WTC11 (cell line): ENCODE measurements around the gene SLC46A2. TPM values are rescaled to one million over a fixed set of nuclear protein-coding genes. Genes with fewer than 3 reads are reported as not detected.

Source experiments
- ATAC-seq: fragments of 200-7000 bp; cut with Tn5 transposase; 2 replicates; pipeline ENCODE4 v1.10.0; 2021; ENCODE audit warnings: mild to moderate bottlenecking, moderate library complexity
- CTCF ChIA-PET: fragments of 300-600 bp; sonication (Branson Sonifier 250); formaldehyde crosslinking; loops from one replicate; lab custom pipeline; 2021; ENCODE audit warnings: antibody characterized with exemption; lab: Charles Lee
- POLR2A ChIA-PET: fragments of 350-600 bp; sonication (Branson Sonifier 250); formaldehyde crosslinking; loops from one replicate; lab custom pipeline; 2021; ENCODE audit warnings: antibody characterized with exemption; lab: Charles Lee
- DNase-seq: peaks from one replicate; pipeline ENCODE4 v3.0.0; 2021; ENCODE audit warnings: low spot score
- H3K27ac Mint-ChIP-seq: 2 replicates; pipeline ENCODE4 v1.8.0; 2021; ENCODE audit warnings: mixed read lengths
- H3K27me3 Mint-ChIP-seq: 2 replicates; pipeline ENCODE4 v1.8.0; 2021; ENCODE audit warnings: low read depth, mild to moderate bottlenecking, moderate library complexity, mixed read lengths
- H3K36me3 Mint-ChIP-seq: 2 replicates; pipeline ENCODE4 v1.8.0; 2021; ENCODE audit warnings: mixed read lengths
- H3K4me1 Mint-ChIP-seq: 2 replicates; pipeline ENCODE4 v1.8.0; 2022; ENCODE audit warnings: mixed read lengths
- H3K4me3 Mint-ChIP-seq: 2 replicates; pipeline ENCODE4 v1.8.0; 2021; ENCODE audit warnings: mild to moderate bottlenecking, moderate library complexity, mixed read lengths
- H3K9me3 Mint-ChIP-seq: 2 replicates; pipeline ENCODE4 v1.8.0; 2021; ENCODE audit warnings: mixed read lengths
- CREB1 ChIP-seq: sonication (generic); formaldehyde crosslinking; IDR thresholded peaks from 2 replicates; pipeline ENCODE4 v1.8.0; 2023; ENCODE audit warnings: mild to moderate bottlenecking, missing genetic modification reagents
- CREM ChIP-seq: sonication (generic); formaldehyde crosslinking; IDR thresholded peaks from 2 replicates; pipeline ENCODE4 v1.8.1; 2022; ENCODE audit warnings: mild to moderate bottlenecking, missing genetic modification reagents, moderate library complexity
- E2F5 ChIP-seq: sonication (generic); formaldehyde crosslinking; IDR thresholded peaks from 2 replicates; pipeline ENCODE4 v1.8.1; 2022; ENCODE audit warnings: mild to moderate bottlenecking, moderate library complexity, missing genetic modification reagents
- ELF4 ChIP-seq: sonication (generic); formaldehyde crosslinking; IDR thresholded peaks from 2 replicates; pipeline ENCODE4 v1.8.1; 2022; ENCODE audit warnings: low read depth, mild to moderate bottlenecking, moderate library complexity, missing genetic modification reagents
- EMX1 ChIP-seq: fragments of 250-450 bp; sonication (Bioruptor Pico); IDR thresholded peaks from 2 replicates; pipeline ENCODE4 v1.8.0; 2021; ENCODE audit warnings: mild to moderate bottlenecking
- FOXJ3 ChIP-seq: sonication (generic); formaldehyde crosslinking; IDR thresholded peaks from 2 replicates; pipeline ENCODE4 v1.9.0; 2021; ENCODE audit warnings: missing genetic modification reagents, mild to moderate bottlenecking, borderline replicate concordance
- FOXK1 ChIP-seq: sonication (generic); formaldehyde crosslinking; IDR thresholded peaks from 2 replicates; pipeline ENCODE4 v1.8.0; 2022; ENCODE audit warnings: mild to moderate bottlenecking, moderate library complexity, missing genetic modification reagents
- GABPB1 ChIP-seq: sonication (generic); formaldehyde crosslinking; IDR thresholded peaks from 2 replicates; pipeline ENCODE4 v1.8.1; 2023; ENCODE audit warnings: mild to moderate bottlenecking, missing genetic modification reagents
- GRHL2 ChIP-seq: fragments of 250-450 bp; sonication (Bioruptor Pico); IDR thresholded peaks from 2 replicates; pipeline ENCODE4 v1.8.0; 2022; ENCODE audit warnings: mild to moderate bottlenecking, moderate library complexity; ENCODE audit not compliant: insufficient replicate concordance, severe bottlenecking
- GTF2I ChIP-seq: fragments of 250-450 bp; sonication (Bioruptor Pico); conservative IDR thresholded peaks from 2 replicates; pipeline ENCODE4 v1.4.0; 2021; ENCODE audit warnings: mild to moderate bottlenecking
- HMGA2 ChIP-seq: fragments of 250-450 bp; sonication (Bioruptor Pico); IDR thresholded peaks from 2 replicates; pipeline ENCODE4 v1.4.0; 2021; ENCODE audit warnings: mild to moderate bottlenecking, moderate library complexity
- IRF2 ChIP-seq: sonication (generic); formaldehyde crosslinking; IDR thresholded peaks from 2 replicates; pipeline ENCODE4 v1.8.0; 2022; ENCODE audit warnings: low read depth, missing genetic modification reagents, borderline replicate concordance
- JUN ChIP-seq: sonication (generic); formaldehyde crosslinking; IDR thresholded peaks from 2 replicates; pipeline ENCODE4 v1.8.0; 2023; ENCODE audit warnings: mild to moderate bottlenecking, missing genetic modification reagents
- MXD4 ChIP-seq: fragments of 250-450 bp; sonication (Bioruptor Pico); IDR thresholded peaks from 2 replicates; pipeline ENCODE4 v1.8.0; 2021; ENCODE audit warnings: mild to moderate bottlenecking, moderate library complexity, borderline replicate concordance
- NFYB ChIP-seq: sonication (generic); formaldehyde crosslinking; conservative IDR thresholded peaks from 2 replicates; pipeline ENCODE4 v1.8.0; 2022; ENCODE audit warnings: low read depth, missing genetic modification reagents
- SMAD3 ChIP-seq: sonication (generic); formaldehyde crosslinking; IDR thresholded peaks from 2 replicates; pipeline ENCODE4 v1.8.0; 2022; ENCODE audit warnings: missing genetic modification reagents, mild to moderate bottlenecking, borderline replicate concordance
- ZBTB21 ChIP-seq: sonication (generic); formaldehyde crosslinking; IDR thresholded peaks from 2 replicates; pipeline ENCODE4 v1.8.1; 2023; ENCODE audit warnings: mild to moderate bottlenecking, missing genetic modification reagents, borderline replicate concordance
- ZNF121 ChIP-seq: sonication (generic); formaldehyde crosslinking; IDR thresholded peaks from 2 replicates; pipeline ENCODE4 v1.8.0; 2023; ENCODE audit warnings: missing genetic modification reagents
- ZNF232 ChIP-seq: sonication (generic); formaldehyde crosslinking; IDR thresholded peaks from 2 replicates; pipeline ENCODE4 v1.8.0; 2022; ENCODE audit warnings: mild to moderate bottlenecking, missing genetic modification reagents
- ZNF317 ChIP-seq: sonication (generic); formaldehyde crosslinking; IDR thresholded peaks from 2 replicates; pipeline ENCODE4 v1.8.1; 2023; ENCODE audit warnings: low read depth, mild to moderate bottlenecking, moderate library complexity, missing genetic modification reagents, borderline replicate concordance
- ZNF396 ChIP-seq: fragments of 250-450 bp; sonication (Bioruptor Pico); IDR thresholded peaks from 2 replicates; pipeline ENCODE4 v1.8.0; 2021; ENCODE audit warnings: mild to moderate bottlenecking, moderate library complexity, borderline replicate concordance
- ZSCAN18 ChIP-seq: fragments of 250-450 bp; sonication (Bioruptor Pico); IDR thresholded peaks from 2 replicates; pipeline ENCODE4 v2.1.2; 2022; ENCODE audit warnings: mild to moderate bottlenecking, moderate library complexity
- total RNA-seq: library from RNA; stranded (reverse); gene quantifications from 3 replicates; pipeline ENCODE4 v1.2.3, GENCODE V29; 2021
- TF ChIP-seq, protein P1 (sequence below): sonication (generic); formaldehyde crosslinking; IDR thresholded peaks from 2 replicates; pipeline ENCODE4 v1.8.1; 2023; ENCODE audit warnings: mild to moderate bottlenecking, missing genetic modification reagents
- TF ChIP-seq, protein P2 (sequence below): fragments of 250-450 bp; sonication (Bioruptor Pico); IDR thresholded peaks from 2 replicates; pipeline ENCODE4 v1.9.0; 2021; ENCODE audit warnings: mild to moderate bottlenecking
- TF ChIP-seq, protein P3 (sequence below): fragments of 250-450 bp; sonication (Bioruptor Pico); IDR thresholded peaks from 2 replicates; pipeline ENCODE4 v1.9.0; 2021; ENCODE audit warnings: mild to moderate bottlenecking
- TF ChIP-seq, protein P4 (sequence below): sonication (generic); formaldehyde crosslinking; IDR thresholded peaks from 2 replicates; pipeline ENCODE4 v1.8.1; 2023; ENCODE audit warnings: mild to moderate bottlenecking, missing genetic modification reagents, borderline replicate concordance

Gene SLC46A2
- total RNA-seq, 1 experiment from 2014 or later, result not detected

GRCh38 chr9:112861638-112862555, 28.8 kb downstream of the SLC46A2 start:
- POLR2A ChIA-PET, result no interaction called here

GRCh38 chr9:112861155-112861554, 29.5 kb downstream of the SLC46A2 start:
- ATAC-seq, result no peak
- Mint-ChIP-seq H3K36me3 (peaks cover 18% of the 10 kb centered on the region), H3K4me1 (0 out of 2 replicates have a peak, but pooled peaks cover 2% of the 10 kb centered on the region), H3K27me3 (no peaks in the 10 kb centered on the region), H3K4me3 (no peak overlapping the region), H3K9me3 (peaks cover 10% of the 10 kb centered on the region; the same call in 1 of the 2 replicates), H3K27ac (no peak overlapping the region)
- POLR2A ChIA-PET, result no interaction called here
- DNase-seq, result no peak
- CTCF ChIA-PET, result interaction anchor here (1.0 to 1.1 kb wide), 2 partner anchors 26 to 42 kb away, joined by 3 to 4 read pairs; no protein-coding TSS in a partner anchor
- TF ChIP-seq FOXJ3 (no peak), IRF2 (CRISPR knock-in tag) (no peak), FOXK1 (CRISPR knock-in tag) (no peak), ELF4 (CRISPR knock-in tag) (no peak), E2F5 (CRISPR knock-in tag) (no peak), CREM (no peak), ZNF121 (no peak), HMGA2 (CRISPR knock-in tag) (no peak), SMAD3 (CRISPR knock-in tag) (no peak), ZNF317 (no peak), ZNF396 (CRISPR knock-in tag) (no peak)
- TF ChIP-seq, protein P1, sequence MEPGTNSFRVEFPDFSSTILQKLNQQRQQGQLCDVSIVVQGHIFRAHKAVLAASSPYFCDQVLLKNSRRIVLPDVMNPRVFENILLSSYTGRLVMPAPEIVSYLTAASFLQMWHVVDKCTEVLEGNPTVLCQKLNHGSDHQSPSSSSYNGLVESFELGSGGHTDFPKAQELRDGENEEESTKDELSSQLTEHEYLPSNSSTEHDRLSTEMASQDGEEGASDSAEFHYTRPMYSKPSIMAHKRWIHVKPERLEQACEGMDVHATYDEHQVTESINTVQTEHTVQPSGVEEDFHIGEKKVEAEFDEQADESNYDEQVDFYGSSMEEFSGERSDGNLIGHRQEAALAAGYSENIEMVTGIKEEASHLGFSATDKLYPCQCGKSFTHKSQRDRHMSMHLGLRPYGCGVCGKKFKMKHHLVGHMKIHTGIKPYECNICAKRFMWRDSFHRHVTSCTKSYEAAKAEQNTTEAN (CRISPR knock-in tag), result no peak
- TF ChIP-seq, protein P2, sequence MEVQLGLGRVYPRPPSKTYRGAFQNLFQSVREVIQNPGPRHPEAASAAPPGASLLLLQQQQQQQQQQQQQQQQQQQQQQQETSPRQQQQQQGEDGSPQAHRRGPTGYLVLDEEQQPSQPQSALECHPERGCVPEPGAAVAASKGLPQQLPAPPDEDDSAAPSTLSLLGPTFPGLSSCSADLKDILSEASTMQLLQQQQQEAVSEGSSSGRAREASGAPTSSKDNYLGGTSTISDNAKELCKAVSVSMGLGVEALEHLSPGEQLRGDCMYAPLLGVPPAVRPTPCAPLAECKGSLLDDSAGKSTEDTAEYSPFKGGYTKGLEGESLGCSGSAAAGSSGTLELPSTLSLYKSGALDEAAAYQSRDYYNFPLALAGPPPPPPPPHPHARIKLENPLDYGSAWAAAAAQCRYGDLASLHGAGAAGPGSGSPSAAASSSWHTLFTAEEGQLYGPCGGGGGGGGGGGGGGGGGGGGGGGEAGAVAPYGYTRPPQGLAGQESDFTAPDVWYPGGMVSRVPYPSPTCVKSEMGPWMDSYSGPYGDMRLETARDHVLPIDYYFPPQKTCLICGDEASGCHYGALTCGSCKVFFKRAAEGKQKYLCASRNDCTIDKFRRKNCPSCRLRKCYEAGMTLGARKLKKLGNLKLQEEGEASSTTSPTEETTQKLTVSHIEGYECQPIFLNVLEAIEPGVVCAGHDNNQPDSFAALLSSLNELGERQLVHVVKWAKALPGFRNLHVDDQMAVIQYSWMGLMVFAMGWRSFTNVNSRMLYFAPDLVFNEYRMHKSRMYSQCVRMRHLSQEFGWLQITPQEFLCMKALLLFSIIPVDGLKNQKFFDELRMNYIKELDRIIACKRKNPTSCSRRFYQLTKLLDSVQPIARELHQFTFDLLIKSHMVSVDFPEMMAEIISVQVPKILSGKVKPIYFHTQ (CRISPR knock-in tag), result no peak

More at GRCh38 chr9:112861638-112862555, 28.8 kb downstream of the SLC46A2 start:
- no peak for DNase-seq
- CTCF ChIA-PET, result interaction anchor here (1.0 to 1.1 kb wide), 2 partner anchors 25 to 41 kb away, joined by 3 to 4 read pairs; no protein-coding TSS in a partner anchor
- Mint-ChIP-seq H3K36me3 (peaks cover 18% of the 10 kb centered on the region), H3K27me3 (no peaks in the 10 kb centered on the region), H3K9me3 (peaks cover 10% of the 10 kb centered on the region; the same call in 1 of the 2 replicates), H3K4me1 (0 out of 2 replicates have a peak, but pooled peaks cover 2% of the 10 kb centered on the region), H3K4me3 (no peak overlapping the region), H3K27ac (peak overlapping the region; percentile 18; the same call in 1 of the 2 replicates)
- ATAC-seq, result no peak
- TF ChIP-seq GRHL2 (CRISPR knock-in tag) (no peak), GTF2I (CRISPR knock-in tag) (no peak), GABPB1 (CRISPR knock-in tag) (no peak), ZBTB21 (CRISPR knock-in tag) (no peak), EMX1 (CRISPR knock-in tag) (no peak), ZNF232 (CRISPR knock-in tag) (no peak), JUN (CRISPR knock-in tag) (no peak), NFYB (CRISPR knock-in tag) (no peak), MXD4 (CRISPR knock-in tag) (no peak), ZSCAN18 (CRISPR knock-in tag) (no peak), CREB1 (no peak)
- TF ChIP-seq, protein P3, sequence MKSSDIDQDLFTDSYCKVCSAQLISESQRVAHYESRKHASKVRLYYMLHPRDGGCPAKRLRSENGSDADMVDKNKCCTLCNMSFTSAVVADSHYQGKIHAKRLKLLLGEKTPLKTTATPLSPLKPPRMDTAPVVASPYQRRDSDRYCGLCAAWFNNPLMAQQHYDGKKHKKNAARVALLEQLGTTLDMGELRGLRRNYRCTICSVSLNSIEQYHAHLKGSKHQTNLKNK (CRISPR knock-in tag), result no peak
- TF ChIP-seq, protein P4, sequence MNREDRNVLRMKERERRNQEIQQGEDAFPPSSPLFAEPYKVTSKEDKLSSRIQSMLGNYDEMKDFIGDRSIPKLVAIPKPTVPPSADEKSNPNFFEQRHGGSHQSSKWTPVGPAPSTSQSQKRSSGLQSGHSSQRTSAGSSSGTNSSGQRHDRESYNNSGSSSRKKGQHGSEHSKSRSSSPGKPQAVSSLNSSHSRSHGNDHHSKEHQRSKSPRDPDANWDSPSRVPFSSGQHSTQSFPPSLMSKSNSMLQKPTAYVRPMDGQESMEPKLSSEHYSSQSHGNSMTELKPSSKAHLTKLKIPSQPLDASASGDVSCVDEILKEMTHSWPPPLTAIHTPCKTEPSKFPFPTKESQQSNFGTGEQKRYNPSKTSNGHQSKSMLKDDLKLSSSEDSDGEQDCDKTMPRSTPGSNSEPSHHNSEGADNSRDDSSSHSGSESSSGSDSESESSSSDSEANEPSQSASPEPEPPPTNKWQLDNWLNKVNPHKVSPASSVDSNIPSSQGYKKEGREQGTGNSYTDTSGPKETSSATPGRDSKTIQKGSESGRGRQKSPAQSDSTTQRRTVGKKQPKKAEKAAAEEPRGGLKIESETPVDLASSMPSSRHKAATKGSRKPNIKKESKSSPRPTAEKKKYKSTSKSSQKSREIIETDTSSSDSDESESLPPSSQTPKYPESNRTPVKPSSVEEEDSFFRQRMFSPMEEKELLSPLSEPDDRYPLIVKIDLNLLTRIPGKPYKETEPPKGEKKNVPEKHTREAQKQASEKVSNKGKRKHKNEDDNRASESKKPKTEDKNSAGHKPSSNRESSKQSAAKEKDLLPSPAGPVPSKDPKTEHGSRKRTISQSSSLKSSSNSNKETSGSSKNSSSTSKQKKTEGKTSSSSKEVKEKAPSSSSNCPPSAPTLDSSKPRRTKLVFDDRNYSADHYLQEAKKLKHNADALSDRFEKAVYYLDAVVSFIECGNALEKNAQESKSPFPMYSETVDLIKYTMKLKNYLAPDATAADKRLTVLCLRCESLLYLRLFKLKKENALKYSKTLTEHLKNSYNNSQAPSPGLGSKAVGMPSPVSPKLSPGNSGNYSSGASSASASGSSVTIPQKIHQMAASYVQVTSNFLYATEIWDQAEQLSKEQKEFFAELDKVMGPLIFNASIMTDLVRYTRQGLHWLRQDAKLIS (CRISPR knock-in tag), result no peak
